A673 (cell line): Measurements from ENCODE around the gene CNTN6.

ENCODE experiments used
- CTCF ChIP-seq: fragments of 300-800, 200-600 bp; sonication (generic); conservative IDR thresholded peaks from 2 replicates; pipeline ENCODE4 v1.5.1; 2017; ENCODE audit warnings: low read depth, mild to moderate bottlenecking, antibody characterized with exemption, low read length, moderate library complexity, mixed read lengths
- EZH2 ChIP-seq: fragments of 200-600 bp; sonication (generic); IDR thresholded peaks from 2 replicates; pipeline ENCODE4 v1.6.1; 2017; ENCODE audit warnings: borderline replicate concordance, low read depth, mild to moderate bottlenecking, mixed read lengths, antibody characterized with exemption, low read length; ENCODE audit not compliant: poor library complexity, severe bottlenecking

- TF ChIP-seq EZH2 (no peak), CTCF (no peak)
These were observed 138.1 kb downstream of the CNTN6 start for GRCh38 chr3:1230920-1231319.
